COLO668 (cell line): Measurements from ENCODE around the gene GAB4.
A peak's percentile ranks its signal among the peaks of the same experiment; 100 is the strongest.

ENCODE experiments used
- DNase-seq: peaks from one replicate; lab custom pipeline; 2025; ENCODE audit not compliant: unreplicated experiment; lab: John Stamatoyannopoulos, UW

The GAB4 gene

GRCh38 chr22:16988257-16988656, 19.8 kb downstream of the GAB4 start:
- no peak for DNase-seq

DNA sequence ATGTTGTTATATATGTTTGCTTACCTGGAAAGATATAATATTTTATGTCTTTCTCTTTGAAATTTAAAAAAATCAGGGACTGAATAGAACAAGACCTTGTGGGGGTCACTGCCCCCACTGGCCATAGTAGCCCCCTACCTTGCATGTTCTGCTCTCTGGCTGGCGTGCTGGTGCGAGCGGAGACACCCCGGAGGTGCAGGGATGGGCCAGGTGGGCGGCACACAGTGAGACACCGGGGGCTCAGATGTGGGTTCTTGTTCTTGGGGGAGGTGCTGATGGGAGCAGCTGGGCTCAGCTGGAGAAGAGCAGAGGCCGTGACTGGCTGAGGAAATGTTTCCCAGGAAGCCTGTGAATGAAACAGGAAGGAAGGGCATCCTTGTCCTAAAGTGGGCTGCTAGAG, 20.2 kb downstream of the GAB4 start:
- DNase-seq, result no peak

DNA sequence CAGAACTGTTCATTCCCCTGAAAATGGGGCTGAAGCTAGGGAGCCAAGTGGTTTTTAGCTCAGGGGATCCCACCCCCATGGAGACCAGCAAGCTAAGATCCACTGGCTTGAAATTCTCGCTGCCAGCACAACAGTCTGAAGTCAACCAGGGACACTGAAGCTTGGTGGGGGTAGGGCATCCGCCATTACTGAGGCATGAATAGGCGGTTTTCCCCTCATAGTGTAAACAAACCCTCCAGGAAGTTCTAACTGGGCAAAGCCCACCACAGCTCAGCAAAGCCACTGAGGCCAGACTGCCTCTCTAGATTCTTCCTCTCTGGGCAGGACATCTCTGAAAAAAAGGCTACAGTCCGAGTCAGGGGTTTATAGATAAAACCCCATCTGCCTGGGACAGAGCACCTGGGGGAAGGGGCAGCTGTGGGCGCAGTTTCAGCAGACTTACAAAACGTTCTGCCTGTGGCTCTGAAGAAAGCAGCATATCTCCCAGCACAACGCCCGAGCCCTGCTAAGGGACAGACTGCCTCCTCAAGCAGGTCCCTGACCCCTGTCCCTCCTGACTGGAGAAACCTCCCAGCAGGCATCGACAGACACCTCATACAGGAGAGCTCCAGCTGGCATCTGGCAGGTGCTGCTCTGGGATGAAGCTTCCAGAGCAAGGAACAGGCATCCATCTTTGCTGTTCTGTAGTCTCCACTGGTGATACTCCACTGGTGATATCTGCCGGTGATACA, 32.7 kb downstream of the GAB4 start:
- DNase-seq, result no peak

- peak; percentile 20 for DNase-seq
These were observed 33.5 kb downstream of the GAB4 start for GRCh38 chr22:16974298-16975084.

- no peak for DNase-seq
These were observed 34.3 kb downstream of the GAB4 start for GRCh38 chr22:16973591-16974297.

DNA sequence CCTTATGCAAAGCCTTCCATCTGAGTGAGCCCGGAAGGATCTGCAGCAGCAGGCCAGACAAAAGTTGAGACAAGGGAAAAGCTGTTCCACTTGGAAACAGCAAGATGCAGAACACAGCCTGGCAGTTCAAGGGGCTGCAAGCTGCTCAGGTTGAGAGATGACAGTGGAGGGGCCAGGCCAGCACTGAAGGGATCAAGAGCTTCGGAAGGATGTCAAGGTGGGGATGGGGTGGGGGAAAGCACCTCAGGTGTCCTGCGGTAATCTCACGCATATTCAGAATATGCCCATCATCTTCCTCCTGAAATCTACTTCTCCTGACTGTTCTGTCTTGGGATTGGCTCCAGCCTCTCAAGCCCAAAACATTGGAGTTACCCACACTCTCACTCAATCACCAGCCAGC, 35.7 kb downstream of the GAB4 start:
- DNase-seq, result no peak

DNA sequence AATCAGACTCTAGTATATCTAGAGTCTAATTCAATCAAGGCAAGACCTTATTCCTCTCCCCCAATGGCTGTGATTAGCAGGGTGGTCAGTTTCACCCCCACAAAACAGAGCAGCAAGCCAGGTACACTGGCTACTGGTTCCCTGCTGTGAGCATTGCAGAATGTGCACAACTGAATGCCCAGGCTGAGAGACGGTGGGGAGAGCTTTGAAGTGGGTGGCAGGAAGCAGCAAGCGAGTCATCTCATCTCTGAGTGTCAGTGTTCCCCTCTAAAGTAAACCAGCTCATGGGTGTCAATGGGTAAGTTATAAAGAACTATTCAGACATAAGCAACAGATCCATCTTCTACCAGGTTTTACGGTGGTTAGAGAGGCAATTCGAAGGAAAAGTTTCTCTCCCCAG, 37.6 kb downstream of the GAB4 start:
- DNase-seq, result no peak

DNA sequence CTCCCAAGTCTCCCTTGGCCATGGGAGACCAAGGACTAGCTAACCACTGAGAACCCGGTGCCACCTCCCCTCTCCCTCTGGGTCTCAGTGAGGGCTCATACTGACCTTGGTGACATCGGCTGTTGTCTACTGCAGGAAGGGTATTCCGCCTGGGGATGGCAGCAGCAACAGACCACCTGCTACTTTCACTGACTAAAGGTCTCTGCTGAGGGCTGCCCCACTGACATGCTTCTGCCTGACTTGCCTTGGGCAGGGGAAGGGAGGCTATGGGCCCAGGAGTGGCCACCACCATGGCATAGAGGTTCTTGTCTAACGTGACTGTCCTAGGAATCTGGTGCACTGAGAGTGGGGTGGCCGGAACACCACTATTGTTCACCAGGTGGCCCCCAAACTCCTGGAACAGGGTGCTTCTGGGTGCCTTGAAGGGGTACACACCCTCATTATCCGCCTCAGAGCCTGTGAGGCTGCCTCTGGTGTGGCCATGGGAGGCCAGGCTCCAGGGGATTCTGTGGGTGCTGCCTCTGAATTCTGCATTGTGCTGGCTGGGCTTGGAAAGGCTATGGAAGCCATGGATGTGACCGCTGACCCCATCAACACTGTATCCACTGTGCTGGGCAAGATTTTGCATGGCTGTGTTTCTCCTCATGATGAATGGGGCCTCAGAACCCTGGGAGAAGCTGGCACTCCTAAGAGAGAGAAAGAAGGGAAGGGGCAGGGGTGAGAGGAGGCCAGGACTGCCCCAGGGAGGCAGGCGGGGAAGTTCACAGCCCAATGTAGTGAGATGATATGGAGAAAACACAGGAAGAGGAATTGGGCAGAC, 38.3 kb downstream of the GAB4 start:
- DNase-seq, result no peak

DNA sequence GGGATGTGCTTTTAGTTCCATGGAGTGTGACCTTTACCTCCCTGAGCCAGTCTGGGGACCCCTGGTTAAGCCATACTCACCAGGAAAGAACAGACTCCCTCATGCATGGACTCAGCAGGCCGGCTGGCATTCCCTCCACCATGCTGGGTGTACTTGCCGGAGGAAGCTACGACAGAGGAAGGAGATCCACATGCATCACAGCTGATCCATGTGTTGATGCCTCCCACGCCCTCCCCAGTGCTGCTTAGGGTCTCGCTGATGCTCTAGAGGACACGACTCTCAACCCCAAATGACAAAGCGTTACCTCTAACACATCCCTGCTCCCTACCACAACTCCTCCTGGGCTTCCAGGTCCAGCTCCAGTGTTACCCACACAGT, 39.8 kb downstream of the GAB4 start:
- DNase-seq, result no peak

DNA sequence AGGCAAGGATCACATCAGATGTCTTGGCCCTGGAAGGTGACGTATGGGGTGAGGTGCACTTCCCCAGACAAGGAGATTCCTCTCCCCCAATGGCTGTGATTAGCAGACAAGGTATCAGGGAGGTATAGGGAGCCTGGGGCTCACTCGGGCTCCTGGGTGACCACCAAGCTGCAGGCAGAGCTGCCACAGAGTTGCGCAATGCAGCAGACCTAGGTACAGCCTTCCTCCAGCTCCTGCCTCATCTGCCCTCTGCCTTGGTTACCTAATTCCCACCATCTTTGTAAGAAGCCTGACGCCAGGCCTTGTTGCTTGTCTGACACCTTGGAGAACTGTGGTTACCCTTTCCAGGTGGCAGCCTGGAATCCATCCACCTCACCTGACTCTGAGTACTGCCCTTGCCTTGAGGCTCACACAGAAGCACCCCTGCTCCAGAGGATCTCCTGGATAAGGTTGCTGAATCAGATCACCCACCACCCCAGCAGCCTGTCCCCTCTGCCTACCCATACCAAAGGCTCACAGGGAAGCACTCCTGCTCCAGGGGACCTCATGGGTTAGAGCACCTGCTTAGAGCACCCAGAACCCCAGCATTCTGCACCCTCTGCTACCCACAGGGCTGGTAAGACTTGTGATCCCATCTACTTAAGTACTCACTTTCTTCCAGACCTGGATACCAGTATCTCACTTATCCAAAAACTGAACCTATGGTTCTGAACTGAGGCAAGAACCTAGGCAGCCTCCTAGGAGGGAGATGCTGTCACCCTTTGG, 40.4 kb downstream of the GAB4 start:
- no peak for DNase-seq

DNA sequence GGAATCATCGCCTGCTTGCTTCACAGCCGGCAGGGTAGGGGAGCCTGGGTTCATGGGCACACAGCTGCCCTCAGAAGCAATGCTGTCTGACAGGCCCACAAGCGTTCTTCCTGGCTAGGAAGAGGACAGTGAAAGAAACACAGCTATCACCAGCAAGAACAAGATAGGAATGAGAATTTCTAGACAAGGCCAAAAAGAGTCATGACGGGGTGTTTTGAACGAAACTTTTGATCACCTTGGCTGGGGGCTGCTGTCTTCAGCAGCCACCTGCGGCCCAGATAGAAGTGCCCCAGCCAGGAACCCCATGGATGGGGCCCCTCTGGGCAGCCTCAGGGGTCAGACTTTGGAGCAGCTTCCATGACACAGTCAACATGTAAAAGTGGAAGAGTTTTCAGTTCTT, 41.8 kb downstream of the GAB4 start:
- DNase-seq, result no peak

GRCh38 chr22:16965560-16965959, 42.5 kb downstream of the GAB4 start:
- DNase-seq, result no peak

DNA sequence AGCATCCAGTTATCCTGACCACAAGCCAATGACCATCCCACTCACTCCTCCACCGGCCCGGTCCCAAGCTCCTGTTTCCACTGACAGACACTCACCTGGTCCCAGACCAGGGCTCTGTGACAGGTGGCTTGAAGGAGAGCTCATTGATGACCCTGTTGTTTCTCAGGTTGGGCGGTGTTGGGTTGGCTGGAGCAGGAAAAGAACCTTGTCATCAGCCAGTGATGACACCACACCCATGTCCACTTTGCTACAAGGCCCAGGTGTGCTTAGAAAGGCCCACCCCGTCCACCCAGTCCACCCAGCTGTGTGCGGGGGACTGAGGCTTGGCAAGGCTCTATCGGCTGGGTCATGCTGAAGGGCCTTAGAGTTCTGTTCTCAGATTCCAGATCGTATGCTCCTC, 42.9 kb downstream of the GAB4 start:
- no peak for DNase-seq

- no peak for DNase-seq
These were observed 43.7 kb downstream of the GAB4 start for GRCh38 chr22:16964366-16964765.

- no peak for DNase-seq
These were observed 44.7 kb downstream of the GAB4 start for GRCh38 chr22:16963189-16963945.

GRCh38 chr22:16962501-16962900, 45.5 kb downstream of the GAB4 start:
- DNase-seq, result no peak

DNA sequence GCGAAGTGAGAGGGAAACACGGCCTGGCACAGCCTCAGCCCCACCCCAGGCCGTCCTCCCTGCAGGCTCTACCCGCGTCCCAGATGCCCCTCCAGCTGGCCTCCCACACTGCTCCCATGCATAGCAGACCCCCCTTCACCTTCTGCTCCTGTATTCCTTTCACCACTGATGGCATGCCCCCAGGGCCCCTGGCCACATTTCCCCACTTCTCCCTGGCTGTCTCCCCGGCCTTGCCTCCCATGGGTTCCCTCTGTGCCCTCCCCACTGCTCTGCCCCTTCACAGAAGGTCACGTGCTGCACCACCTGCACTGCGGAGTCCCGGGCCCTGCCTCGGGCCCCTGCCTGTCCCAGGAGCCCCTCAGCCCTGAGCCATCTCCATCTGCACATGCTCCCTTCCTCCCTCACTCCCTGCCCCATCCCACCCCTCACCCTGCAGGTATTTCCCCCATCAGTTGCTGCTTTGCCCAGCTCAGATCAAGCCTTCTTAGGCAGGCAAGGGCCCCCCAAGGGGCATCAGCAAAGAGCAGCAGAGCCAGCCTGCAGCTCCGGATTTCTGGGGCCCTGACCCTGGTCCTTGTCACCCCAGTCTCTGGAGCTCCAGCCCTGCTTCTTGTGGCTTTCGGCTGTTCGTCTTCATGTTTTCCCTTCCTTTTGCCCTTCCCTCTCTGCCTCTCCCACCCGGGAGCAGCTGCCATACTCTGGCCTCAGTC, 46.4 kb downstream of the GAB4 start:
- DNase-seq, result no peak

DNA sequence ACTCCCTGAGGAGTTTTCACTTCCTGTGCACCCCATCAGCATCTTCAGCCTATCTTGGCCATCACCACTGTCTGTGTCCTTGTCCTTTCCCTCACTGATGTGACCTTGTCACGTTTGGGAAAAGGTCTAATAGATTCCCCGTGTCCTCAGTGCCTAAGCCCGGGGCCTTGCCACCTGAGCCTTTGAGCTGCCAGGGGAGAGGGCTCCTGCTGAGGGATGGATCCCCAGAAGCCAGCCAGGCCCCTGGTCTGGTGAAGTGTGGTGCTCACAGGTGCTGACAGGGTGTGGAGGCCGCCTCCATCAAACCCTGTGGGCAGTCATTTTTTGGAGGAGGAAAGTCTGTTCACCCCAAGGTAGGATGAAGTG, 47.2 kb downstream of the GAB4 start:
- DNase-seq, result no peak

- no peak for DNase-seq
These were observed 47.7 kb downstream of the GAB4 start for GRCh38 chr22:16960220-16960883.
